GM21390 (cell line): ENCODE measurements around the gene LPAR5.

Source experiments
- ATAC-seq: cut with Tn5 transposase; IDR thresholded peaks from one replicate; pipeline ENCODE4 v1.9.1; 2021; ENCODE audit not compliant: unreplicated experiment

LPAR5 gene

DNA sequence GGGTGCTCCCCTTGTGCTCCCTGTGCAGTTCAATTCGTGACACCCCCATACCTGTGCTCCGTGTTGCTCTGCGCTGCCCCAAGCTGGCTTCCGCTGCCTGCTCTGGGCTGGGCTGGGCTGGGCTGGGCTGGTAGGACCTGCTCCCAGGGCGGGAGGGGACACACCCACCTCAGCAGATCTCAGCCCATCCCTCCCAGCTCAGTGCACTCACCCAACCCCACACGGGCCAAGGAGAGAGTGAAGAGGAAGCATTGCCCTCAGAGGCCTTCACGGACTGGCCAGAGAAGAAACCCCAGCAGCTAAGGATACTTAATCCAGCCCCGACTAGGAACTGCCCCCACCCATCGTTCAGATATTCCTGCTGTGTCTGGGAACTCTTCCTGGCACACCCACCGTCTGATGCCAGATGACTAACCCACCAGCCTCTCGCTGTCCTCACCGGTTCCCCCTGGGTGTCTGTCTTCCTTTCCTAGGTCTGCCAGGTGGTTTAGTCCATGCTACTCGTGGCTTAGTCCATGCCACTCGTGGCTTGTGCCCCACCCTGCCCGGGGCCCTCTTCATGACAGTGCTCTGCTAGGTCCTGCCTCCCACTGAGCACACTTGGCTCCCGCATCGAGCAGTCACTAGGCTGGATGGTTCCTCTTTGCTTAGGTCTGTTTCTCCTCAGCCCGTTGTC is at the start of gene LPAR5:
Gene LPAR5 (minus strand): TSS at position 104 of the 676 bp plus-strand sequence. CDS start 14,711 bp downstream, outside the sequence.
- ATAC-seq, result no peak

- ATAC-seq, result no peak
Observed at GRCh38 chr12:6684609-6685008, 48.9 kb upstream of the LPAR5 start.

DNA sequence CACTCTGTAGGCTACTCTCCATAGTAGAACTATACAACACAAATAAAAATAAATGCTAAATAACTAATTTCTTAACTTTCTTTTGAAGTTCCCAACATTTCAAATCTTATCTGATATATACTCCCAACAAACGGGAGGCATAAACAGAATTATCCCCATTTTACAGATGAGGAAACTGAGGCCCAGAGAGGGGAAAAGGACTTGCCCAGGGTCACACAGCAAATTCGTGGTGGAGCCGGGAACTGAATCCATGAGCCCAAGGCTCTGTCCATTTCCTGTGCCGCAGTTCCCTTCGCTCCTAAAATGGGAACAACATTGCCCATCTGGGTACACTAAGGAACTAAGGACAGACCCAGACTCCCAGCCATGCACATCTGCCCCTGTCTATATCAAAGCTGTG is 41.2 kb upstream of the LPAR5 start:
- ATAC-seq, result no peak

GRCh38 chr12:6672143-6672542 is 36.4 kb upstream of the LPAR5 start:
- ATAC-seq, result no peak

GRCh38 chr12:6667559-6668210 is 31.9 kb upstream of the LPAR5 start:
- ATAC-seq, result no peak

DNA sequence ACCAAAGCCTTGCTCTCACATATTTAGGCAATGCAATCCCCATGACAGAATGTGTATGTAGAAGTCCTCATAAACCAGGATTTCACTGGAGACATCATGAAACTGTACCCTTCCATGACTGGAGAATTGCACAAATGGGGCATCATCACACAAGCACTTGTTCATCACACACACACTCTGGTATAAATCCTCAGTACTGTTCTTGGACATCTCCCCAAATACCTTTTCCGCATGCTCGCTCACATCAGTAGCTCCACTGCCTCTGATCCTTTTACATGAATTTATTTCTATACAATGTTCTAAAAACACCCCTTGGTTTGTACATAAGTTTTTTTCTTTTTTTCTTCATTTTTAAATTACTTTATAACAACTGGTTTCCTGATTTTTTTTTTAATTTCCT is 30.5 kb upstream of the LPAR5 start:
- ATAC-seq, result no peak

GRCh38 chr12:6664902-6665301 is 29.1 kb upstream of the LPAR5 start:
- ATAC-seq, result no peak

GRCh38 chr12:6662906-6663742 is 27.4 kb upstream of the LPAR5 start, which contains the start of gene ING4:
TSS of gene ING4 (minus strand) at chr12:6663119. CDS start at chr12:6663101, 18 bp downstream.
- ATAC-seq, result peak; percentile 99

GRCh38 chr12:6662602-6662905 is 26.8 kb upstream of the LPAR5 start:
- no peak for ATAC-seq

DNA sequence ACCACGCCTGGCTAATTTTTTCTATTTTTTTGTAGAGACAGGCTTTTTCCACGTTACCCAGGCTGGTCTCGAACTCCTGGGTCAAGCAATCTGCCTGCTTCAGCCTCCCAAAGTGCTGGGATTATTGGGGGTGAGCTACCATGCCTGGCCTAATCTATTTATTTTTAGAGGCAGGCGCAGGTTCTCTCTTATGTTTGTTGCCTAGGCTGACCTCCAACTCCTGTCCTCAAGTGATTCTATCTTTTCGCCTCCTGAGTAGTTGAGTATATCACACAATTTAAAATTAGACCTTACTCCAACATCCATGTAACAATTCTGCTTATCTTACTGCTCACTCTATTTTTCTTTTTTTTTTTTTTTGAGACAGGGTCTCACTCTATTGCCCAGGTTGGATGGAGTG is 18.2 kb upstream of the LPAR5 start:
- no peak for ATAC-seq

GRCh38 chr12:6653342-6653741 is 17.6 kb upstream of the LPAR5 start:
- ATAC-seq, result no peak

GRCh38 chr12:6652391-6652790 is 16.6 kb upstream of the LPAR5 start:
- no peak for ATAC-seq

- ATAC-seq, result no peak
Observed at GRCh38 chr12:6650832-6651231, 15.1 kb upstream of the LPAR5 start.

- ATAC-seq, result no peak
Observed at GRCh38 chr12:6647083-6647604, 11.4 kb upstream of the LPAR5 start, which contains the start of gene ACRBP. TSS of gene ACRBP (minus strand) at chr12:6647432. CDS start at chr12:6647366, 66 bp downstream.

- ATAC-seq, result no peak
Observed at GRCh38 chr12:6646276-6647082, 10.7 kb upstream of the LPAR5 start.

- no peak for ATAC-seq
Observed at GRCh38 chr12:6644903-6645302, 9.1 kb upstream of the LPAR5 start.

- no peak for ATAC-seq
Observed at GRCh38 chr12:6644257-6644596, 8.5 kb upstream of the LPAR5 start.

DNA sequence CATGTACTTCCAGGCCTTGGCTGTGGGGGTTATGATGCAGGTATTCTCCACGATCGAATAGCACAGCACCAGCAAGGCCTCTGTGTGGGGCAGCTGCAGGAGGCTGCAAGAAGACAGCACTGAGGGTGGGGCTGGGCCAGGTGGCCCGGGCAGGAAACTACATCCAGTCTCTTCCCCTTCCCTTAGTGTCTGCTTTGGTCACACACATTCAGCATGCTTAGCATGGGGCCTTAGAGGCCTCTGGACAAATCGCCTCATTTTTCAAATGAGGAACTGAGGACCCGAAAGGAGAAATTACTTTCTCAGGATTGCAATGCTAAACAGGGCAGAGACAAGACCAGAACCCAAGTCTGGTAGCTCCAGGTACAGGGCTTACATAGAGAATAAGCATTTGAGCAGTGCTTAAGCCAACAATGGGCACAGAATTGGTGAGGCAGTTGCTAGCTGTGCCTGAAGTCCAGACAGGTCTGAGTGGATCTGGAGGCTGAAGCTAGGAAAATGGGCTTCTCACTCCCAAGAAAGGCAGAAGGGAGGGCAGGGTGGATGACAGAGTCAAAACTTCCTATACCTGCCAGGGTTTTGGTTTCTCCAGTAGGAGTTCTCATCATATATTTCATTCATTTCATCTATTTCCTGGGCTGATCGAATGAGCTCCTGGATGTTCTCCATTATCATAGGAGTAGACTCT is 8.0 kb upstream of the LPAR5 start:
- no peak for ATAC-seq

DNA sequence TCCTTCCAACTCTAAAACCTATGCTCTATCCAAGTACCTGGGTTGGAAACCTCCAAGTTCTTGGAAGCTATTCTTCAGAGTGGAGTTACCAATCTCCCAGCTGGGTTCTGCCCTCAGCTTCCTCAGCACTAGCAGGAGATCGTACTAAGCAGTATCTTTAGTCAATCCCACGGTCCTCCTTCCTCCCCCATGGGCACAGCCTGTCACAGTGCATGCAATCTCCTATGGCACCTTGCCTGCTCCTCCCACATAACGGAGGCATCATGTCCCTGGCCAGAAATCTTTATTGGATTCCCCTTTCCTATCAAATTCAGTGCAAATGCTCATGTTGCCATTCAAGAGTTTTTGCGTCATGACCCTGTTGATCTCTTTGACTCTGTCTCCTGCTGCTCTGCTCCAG is 5.4 kb upstream of the LPAR5 start:
- ATAC-seq, result no peak

DNA sequence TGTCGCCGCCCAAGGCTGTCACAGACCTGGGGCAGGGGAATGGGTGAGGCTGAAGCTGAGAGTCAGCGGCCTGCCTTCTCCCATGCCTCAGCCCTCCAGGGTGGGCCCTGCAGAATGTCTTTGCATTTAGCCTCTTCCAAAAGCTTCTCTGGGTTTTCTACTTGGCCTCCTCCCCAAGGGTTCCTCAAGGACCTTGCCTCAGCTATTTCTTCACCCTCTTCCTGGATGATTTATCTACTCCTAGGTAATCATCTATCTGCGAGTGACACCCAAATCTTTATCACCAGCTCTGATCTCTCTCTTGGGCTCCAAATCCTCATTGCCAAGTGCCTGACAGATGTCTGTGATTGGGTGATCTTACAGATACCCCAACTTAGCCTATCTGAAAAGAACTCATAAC is 4.7 kb upstream of the LPAR5 start:
- ATAC-seq, result no peak
